GM20431 (cell line): ENCODE data around the gene SPRR2G.
"Not testable (repeated sequence)": the region's sequence is repeated elsewhere in the genome, so short reads cannot be mapped to it uniquely, and the experiment has no call there.

Experiments
- in situ Hi-C: fragments of 300-500 bp; cut with MseI, MboI; formaldehyde crosslinking; loops from one replicate; pipeline ENCODE4 v1.15.0; 2020; ENCODE audit warnings: low sequenced_read_pairs; ENCODE audit not compliant: unreplicated experiment

Gene SPRR2G

DNA sequence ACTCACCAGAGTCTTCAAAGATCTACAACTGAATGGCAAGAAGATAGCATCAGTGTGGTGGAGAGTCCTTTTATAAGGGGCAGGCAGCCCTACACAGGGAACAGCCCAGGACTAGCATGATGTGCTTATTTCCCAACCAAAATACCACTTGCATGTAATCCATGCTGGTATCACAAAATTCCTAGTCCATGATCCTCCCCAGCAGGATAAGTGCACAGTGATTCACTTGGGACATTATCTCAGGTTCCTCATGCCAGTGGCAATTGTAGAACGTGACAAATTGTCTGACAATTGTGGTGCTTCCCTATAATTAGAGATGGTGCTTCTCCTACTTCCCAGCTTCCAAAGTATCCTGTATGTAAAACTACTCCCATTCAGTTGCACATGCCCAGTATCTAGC is at the start of gene SPRR2G:
TSS of gene SPRR2G (minus strand) at position 45 of the 400 bp plus-strand sequence. CDS start 780 bp downstream, outside the sequence.
- in situ Hi-C loops, result no loop called here

GRCh38 chr1:153195216-153195615 is 44.5 kb upstream of the SPRR2G start:
- in situ Hi-C loops, result no loop called here

DNA sequence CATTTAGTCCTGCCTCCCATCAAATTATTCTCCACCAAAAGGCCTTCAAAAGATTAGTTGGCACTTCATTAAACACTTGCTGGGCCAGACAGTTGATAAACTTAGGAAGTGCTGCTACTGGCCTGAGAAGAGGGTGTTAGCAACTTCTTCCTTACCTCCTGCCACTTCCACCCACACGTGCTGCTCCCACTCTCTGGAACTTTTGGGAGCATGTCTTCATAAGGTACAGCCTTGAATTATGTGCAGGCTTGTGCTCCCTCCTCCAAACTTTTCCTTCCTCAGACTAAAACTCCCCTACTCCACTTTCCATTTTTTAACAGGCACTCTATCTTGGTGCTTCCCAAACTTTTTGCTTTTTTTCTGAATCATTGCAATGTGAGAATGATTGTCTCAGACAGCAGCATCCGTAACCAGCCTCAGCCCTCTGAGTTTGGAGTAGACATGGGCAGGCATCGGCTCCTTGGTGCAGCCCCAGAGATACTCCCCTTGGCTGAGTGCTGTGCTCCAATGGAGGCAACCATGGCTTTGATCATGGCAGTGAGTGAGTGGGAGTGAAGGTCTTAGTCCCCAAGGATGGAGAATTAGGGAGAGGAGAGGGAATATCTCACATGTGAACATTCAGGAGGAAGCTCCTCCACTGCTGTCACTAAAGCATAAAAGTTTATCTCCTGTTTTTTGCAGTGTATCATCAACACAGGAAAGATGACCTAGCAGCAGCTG is 43.8 kb upstream of the SPRR2G start:
- in situ Hi-C loops, result no loop called here

DNA sequence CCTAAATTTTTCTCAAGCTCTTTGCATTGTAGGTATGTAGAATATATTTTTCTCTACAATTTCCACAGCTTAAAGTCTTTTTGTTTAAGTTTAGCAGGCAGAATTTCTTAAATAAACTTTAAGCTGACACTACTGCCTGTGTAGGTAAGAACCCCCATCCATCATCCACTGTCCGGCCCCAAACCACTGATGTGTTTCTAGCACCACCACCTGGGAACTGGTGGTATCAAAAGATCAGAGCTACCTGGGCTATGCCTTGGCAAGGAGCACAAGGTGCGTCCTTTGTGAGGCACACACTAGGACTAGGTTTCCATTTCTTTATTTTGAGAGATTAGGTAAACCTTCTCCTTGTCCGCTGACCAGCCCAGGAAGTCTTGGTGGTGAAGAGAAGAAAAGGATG is 42.0 kb upstream of the SPRR2G start:
- in situ Hi-C loops, result no loop called here

DNA sequence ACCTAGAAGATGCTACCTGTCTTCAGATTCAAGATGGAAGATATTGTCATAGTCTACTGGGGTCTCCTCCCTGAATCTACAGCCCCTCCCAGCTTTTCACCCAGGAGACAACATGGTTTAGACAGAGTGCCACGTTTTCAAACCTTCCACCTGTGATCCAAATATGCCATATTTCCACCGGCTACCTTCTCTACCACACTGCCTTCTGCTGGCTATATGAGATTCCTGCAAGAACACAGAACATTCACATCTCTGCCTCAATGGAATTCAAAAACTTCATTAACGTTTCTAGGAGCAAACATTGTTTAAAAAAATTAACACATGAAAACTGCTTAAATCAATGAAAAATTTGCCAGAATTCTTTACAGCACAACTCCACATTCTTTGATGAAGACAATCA is 39.7 kb upstream of the SPRR2G start:
- in situ Hi-C loops, result no loop called here

DNA sequence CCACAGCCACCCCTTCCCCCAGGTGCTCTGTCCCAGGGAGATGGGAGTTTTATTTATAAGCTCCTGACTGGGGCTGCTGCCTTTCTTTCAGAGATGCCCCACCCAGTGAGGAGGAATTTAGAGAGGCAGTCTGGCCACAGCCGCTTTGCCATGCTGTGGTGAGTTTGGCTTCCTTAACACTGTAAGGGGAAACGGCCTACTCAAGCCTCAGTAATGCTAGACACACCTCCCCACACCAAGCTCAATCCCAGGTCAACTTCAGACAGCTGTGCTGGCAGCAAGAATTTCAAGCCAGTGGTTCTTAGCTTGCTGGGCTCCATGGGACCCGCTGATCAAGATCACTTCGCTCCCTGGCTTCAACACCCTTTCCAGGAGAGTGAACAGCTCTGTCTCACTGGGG is 37.6 kb upstream of the SPRR2G start:
- in situ Hi-C loops, result not testable (repeated sequence)

DNA sequence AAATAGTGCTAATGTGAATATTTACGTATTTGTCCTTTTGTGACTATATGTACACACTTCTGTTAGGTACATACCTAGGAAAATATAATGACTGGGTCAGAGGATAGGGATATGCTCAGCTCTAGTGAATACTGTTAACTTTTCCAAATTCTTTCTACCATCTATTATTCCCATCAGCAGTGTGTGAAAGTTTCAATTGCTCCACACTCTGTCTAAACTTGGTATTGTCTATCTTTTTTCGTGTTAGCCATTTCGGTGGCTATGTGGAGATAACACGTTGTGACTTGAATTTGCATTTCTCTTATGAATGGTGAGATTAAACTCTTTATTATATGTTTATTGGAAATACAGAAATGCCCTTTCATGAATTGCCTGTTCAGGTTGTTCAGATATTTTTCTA is 29.9 kb upstream of the SPRR2G start:
- in situ Hi-C loops, result no loop called here

GRCh38 chr1:153178922-153179321 is 28.2 kb upstream of the SPRR2G start:
- in situ Hi-C loops, result no loop called here

GRCh38 chr1:153174624-153175023 is 23.9 kb upstream of the SPRR2G start:
- in situ Hi-C loops, result no loop called here

DNA sequence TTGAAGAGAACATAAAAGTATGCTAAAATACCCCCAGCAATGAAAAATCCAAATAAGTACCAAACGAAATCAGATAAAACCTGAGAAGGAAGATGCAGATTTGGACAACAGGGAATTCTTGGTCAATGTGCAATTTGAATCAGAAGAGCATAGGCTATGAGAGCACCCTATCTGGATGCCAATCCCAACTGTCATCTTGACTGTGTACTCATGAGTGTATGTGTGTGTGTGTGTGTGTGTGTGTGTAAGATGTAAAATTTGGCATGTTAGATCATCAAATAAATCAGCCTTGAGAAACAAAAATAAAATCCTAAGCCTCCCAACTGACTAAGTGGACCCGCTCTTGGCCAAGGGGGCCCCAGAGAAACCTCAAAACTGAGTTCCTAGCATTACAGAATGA is 18.0 kb upstream of the SPRR2G start:
- in situ Hi-C loops, result no loop called here

DNA sequence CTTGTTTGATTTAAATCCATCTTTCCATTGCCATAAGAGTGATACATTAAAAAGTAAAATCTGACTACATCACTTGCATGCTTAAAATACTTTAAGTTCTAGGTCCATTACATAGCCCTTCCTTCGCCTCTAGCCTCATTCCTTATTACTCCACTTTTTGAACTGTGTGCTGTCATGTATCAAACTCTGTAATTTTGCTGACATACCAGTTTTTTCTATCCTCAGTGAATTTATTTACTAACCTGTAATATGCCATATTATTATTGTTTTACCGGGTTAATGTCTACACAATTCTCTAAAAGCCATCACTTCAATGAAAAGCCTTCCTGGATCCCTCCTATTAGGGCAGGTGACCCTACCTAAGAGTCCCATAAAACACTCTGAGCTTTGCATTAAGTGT is 4.9 kb upstream of the SPRR2G start:
- in situ Hi-C loops, result no loop called here

DNA sequence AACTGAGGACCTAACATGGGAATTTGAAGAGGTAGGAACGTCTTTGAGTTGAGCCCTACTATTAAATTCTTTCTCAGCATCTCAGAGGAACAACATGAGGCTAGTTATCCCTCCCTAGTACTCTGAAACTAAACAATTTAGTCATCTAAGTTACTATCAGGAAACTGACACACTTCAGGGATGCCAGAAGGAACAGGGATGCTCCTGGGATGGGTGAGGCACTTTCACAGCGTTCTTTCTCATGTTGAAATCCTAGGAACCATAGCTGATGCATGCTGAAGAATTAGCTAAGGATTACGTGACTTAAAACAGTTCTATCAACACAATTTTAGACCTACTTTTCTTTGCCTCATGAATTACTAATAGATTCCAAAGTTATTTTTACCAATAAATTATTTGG is 1.8 kb upstream of the SPRR2G start:
- in situ Hi-C loops, result no loop called here

DNA sequence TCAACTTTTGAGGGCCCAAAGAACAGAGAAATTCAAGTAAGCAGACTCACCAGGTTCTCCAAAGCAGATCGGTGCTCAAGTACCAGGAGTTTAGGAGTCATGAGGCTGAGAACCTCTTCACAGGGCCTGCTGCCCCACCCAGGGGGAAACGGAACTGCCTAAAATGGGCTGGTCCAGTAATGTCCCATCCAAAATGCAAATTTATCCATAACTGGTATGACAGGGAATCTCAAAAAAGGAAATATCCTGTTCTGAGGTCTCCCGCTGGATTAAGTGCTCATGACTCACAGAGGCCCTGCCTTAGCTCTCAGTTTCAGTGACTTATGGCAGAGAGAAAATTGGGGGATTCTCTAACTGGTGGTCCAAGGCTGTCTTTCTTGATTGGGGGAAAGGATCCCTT is 9.3 kb downstream of the SPRR2G start:
- in situ Hi-C loops, result no loop called here

DNA sequence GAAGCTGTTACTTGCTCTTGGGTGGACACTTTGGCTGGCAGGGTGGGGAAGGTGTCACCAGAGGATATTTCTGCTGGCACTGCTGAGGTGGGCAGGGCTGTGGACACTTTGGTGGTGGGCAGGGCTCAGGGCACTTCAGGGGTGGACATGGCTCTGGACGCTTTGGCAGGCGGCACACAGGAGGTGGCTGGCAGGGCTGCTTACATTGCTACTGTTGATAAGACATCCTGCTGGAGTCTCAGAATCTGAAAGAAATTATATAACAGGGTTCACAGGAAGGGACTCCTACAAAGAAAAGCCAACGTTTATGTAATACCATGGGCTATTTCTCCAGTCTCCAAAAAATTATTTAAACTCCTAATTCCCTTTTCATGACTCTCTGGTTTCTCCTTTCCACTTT is 10.2 kb downstream of the SPRR2G start:
- in situ Hi-C loops, result no loop called here

- in situ Hi-C loops, result no loop called here
These were observed 16.9 kb downstream of the SPRR2G start for GRCh38 chr1:153133743-153134142.

GRCh38 chr1:153133267-153133666 is 17.4 kb downstream of the SPRR2G start:
- in situ Hi-C loops, result no loop called here

DNA sequence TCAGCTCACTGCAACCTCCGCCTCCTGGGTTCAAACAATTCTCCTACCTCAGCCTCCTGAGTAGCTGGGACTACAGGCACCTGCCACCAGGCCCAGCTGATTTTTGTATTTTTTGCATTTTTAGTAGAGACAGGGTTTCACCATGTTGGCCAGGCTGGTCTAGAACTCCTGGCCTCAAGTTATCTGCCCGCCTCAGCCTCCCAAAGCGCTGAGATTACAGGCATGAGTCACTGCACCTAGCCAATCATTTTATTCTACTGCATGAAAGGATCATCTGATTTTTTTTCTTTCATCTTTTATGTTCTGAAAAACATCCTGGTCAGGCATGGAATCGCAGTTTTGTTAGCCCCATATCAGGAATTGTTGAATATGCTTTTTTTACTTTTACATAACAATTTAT is 22.0 kb downstream of the SPRR2G start:
- in situ Hi-C loops, result not testable (repeated sequence)

DNA sequence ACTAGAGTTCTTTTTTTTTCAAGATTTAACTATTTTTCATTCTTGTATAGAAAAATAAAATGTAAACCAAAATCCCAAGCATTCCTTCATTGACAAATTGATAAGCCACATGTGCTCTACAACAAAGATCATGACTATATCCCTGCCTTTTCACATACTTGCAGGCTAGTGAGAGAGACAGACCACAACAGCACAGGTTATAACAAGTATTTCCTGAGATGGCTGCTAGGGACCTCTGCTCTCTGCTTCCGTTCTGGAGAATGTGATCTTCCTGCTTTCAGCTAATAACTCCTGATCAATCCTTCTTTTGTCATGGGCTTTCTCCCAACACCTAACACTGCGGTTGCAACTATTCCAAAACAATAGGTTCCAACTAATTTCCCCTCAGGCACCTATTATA is 23.4 kb downstream of the SPRR2G start:
- in situ Hi-C loops, result no loop called here

- in situ Hi-C loops, result no loop called here
These were observed 25.2 kb downstream of the SPRR2G start for GRCh38 chr1:153125536-153125935.

GRCh38 chr1:153123793-153124192 is 26.9 kb downstream of the SPRR2G start:
- in situ Hi-C loops, result not testable (repeated sequence)

- in situ Hi-C loops, result no loop called here
These were observed 27.8 kb downstream of the SPRR2G start for GRCh38 chr1:153122831-153123421.

- in situ Hi-C loops, result no loop called here
These were observed 29.7 kb downstream of the SPRR2G start for GRCh38 chr1:153120945-153121344.
